Immature natural killer cell (primary cell): Measurements from ENCODE around the gene KDM3A. TPM values are rescaled to one million over a fixed set of nuclear protein-coding genes. Genes with fewer than 3 reads are reported as not detected.

Experiments
- DNase-seq, 3 donors: peaks; one replicate each; pipeline ENCODE4 v3.0.0; 2022; ENCODE audit warnings: mixed read lengths in 1 of 3
- H3K27ac Mint-ChIP-seq, 6 donors: one replicate each; pipeline ENCODE4 v1.8.0; 2020; ENCODE audit warnings: mixed read lengths in 6 of 6, mild to moderate bottlenecking in 5 of 6, inconsistent platforms in 4 of 6, moderate library complexity in 3 of 6
- H3K27me3 Mint-ChIP-seq, 3 donors: one replicate each; pipeline ENCODE4 v1.8.0; 2020 to 2021; ENCODE audit warnings: low read depth in 3 of 3, mild to moderate bottlenecking in 3 of 3, mixed read lengths in 3 of 3, moderate library complexity in 3 of 3, inconsistent platforms in 1 of 3
- H3K36me3 Mint-ChIP-seq, 3 donors: one replicate each; pipeline ENCODE4 v1.8.0; 2020; ENCODE audit warnings: mixed read lengths in 3 of 3, inconsistent platforms in 2 of 3, mild to moderate bottlenecking in 2 of 3
- H3K4me1 Mint-ChIP-seq, 2 donors: one replicate each; pipeline ENCODE4 v1.8.0; 2020; ENCODE audit warnings: inconsistent platforms in 2 of 2, mild to moderate bottlenecking in 2 of 2, mixed read lengths in 2 of 2, moderate library complexity in 1 of 2
- H3K4me3 Mint-ChIP-seq, 5 donors: one replicate each; pipeline ENCODE4 v1.8.0; 2020; ENCODE audit warnings: mild to moderate bottlenecking in 5 of 5, mixed read lengths in 5 of 5, inconsistent platforms in 3 of 5, moderate library complexity in 3 of 5
- H3K9me3 Mint-ChIP-seq, 6 donors: one replicate each; pipeline ENCODE4 v1.8.0; 2020; ENCODE audit warnings: mild to moderate bottlenecking in 6 of 6, mixed read lengths in 6 of 6, inconsistent platforms in 4 of 6, moderate library complexity in 3 of 6
- polyA plus RNA-seq, 3 donors: library from polyadenylated mRNA; unstranded; fragments of 300-500 nt; fragmentation: Illumina TruSeq; gene quantifications; one replicate each; pipeline ENCODE4 v1.2.3, GENCODE V29; 2021

Gene KDM3A
- polyA plus RNA-seq, 3 donors from 2014 or later, result 12.8 to 31.6 (median 13.0) TPM

DNA sequence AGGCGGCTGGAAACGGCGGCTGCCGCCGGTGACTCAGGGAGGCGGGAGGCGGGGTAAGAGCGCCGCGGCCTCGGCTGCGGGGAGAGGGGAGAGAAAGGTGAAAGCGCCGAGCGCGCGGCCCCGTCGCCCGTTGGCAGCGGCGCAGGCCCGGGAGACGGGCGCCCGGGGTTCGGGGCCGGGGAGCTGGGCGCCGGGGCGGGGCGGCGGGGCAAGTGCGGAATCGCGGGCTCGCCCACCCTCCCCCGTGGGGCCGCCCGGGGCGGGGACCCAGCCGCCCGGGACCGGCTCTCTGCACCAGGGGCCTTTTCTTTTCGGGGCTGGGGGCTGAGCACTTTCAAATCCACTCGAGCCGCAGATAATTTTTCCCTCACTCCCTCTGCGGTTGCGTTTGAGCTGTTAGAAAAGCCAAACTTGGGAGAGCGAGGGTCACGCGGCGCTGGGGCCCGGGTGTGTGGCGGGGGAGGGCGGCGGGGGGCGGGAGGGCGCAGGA lies 266 bp downstream of the KDM3A start:
- peaks cover 21 to 29% (median 26%) of the 10 kb centered on the region in 3 donors for H3K27me3 Mint-ChIP-seq
- DNase-seq, result no peak
- H3K4me1 Mint-ChIP-seq, result peaks cover 50 to 54% of the 10 kb centered on the region in 2 donors
- peaks cover 13 to 16% (median 16%) of the 10 kb centered on the region in 3 donors for H3K36me3 Mint-ChIP-seq
- peaks cover 18 to 34% (median 23%) of the 10 kb centered on the region in 6 donors for H3K9me3 Mint-ChIP-seq
- H3K27ac Mint-ChIP-seq, result peak overlapping the region; percentile 97 to 98 (median 98)
- H3K4me3 Mint-ChIP-seq, result peak overlapping the region; percentile 88 to 95 (median 92)

DNA sequence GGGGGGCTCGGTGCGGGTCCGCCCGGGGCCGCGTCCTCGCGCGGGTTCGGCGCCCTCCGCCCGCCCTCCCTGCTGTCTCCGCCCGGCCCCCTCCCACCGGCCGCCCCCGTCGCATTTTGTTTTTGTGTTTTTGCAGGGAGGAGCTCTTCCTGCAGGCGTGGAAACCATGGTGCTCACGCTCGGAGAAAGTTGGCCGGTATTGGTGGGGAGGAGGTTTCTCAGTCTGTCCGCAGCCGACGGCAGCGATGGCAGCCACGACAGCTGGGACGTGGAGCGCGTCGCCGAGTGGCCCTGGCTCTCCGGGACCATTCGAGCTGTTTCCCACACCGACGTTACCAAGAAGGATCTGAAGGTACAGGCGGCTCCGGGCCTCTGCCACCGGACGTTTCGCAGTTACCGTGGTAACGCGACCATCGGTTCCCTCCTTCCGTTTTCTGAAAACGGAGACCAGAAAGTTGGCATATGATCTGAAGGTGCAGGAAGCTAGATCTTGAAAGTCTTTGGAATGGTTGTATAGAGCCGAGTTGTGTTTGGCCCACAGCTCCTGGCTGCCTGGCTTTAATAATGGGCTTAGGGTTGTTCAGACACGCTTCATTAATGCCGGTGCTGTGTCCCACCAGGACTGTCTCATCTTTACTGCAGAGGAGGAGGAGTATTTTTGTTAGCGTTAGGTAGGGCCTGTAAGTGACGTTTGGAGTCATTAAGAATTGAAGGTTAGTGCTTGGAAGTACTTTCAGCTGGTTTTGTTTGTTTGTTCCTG lies 891 bp downstream of the KDM3A start:
- H3K4me3 Mint-ChIP-seq, result peak overlapping the region; percentile 92 to 95 (median 94)
- H3K9me3 Mint-ChIP-seq, result peaks cover 17 to 30% (median 23%) of the 10 kb centered on the region in 6 donors
- H3K27ac Mint-ChIP-seq, result peak overlapping the region; percentile 97 to 99 (median 98)
- DNase-seq, result peak; percentile 73 to 81 (median 80)
- H3K27me3 Mint-ChIP-seq, result peaks cover 21 to 29% (median 25%) of the 10 kb centered on the region in 3 donors
- peaks cover 12 to 16% (median 13%) of the 10 kb centered on the region in 3 donors for H3K36me3 Mint-ChIP-seq
- H3K4me1 Mint-ChIP-seq, result peaks cover 50 to 55% of the 10 kb centered on the region in 2 donors

DNA sequence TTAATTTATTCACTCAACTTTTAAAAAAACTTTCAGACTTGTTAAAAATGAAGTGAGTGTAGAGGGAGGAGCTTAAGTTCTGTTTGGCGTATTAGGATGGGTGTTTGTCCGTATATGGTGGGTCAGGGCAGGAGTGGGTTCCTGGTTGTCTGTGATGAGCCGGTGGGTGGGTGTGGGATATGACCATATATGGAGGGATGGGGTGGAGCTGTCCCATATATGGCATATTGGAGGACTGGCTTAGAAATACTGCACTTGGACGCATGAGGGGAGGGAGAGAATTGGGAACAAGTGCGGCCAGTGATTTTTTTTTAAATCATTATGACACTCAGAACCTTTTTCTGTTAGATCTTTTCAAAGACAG lies 1.5 kb downstream of the KDM3A start:
- Mint-ChIP-seq H3K4me1 (peaks cover 55 to 60% of the 10 kb centered on the region in 2 donors), H3K9me3 (peaks cover 12 to 27% (median 21%) of the 10 kb centered on the region in 6 donors), H3K36me3 (peaks cover 12 to 19% (median 13%) of the 10 kb centered on the region in 3 donors), H3K4me3 (peak overlapping the region; percentile 92 to 95 (median 94)), H3K27ac (peak overlapping the region; percentile 97 to 99 (median 98)), H3K27me3 (peaks cover 21 to 26% (median 25%) of the 10 kb centered on the region in 3 donors)
- peak; percentile 85 to 87 (median 86) for DNase-seq

DNA sequence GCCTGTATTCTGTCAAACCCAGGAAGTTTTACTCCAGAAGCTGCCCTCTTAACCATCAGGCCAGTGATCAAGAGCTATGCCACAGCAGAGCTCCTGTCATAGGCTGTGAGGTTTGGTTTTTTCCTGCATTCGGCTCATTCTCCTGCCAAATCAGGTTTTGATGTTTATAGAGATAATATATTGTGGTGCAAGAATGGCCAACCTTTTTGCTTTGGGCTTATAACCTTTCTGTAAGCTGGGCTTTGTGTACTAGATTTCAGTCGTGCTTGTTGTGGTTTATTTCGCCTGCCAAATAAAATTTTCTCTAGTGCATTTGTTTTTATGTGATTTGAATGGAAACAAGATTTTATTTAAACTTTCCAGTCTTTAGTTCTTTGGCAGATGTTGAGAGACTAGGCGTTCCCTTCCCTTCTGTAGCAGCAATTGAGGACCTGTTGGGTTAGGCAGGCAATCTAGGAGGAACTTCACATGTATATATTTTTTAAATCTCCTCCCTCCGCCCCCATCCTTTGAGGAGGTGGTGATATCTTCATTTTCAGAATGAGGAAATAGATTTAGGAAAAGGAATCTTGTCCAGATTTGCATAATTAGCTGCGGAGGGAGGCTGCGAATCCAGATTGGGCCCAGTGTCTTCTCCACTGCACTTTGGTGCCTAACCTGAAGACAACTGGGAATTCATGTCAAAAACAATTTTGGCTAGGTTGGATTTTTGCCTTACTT lies 2.6 kb downstream of the KDM3A start:
- Mint-ChIP-seq H3K4me1 (peaks cover 66 to 72% of the 10 kb centered on the region in 2 donors), H3K36me3 (peaks cover 12 to 19% (median 13%) of the 10 kb centered on the region in 3 donors), H3K9me3 (peaks cover 12 to 19% (median 17%) of the 10 kb centered on the region in 6 donors), H3K27ac (peak overlapping the region; percentile 24 to 99 (median 98)), H3K27me3 (peaks cover 20 to 26% (median 21%) of the 10 kb centered on the region in 3 donors), H3K4me3 (peak overlapping the region; percentile 15 to 95 (median 92))
- no peak for DNase-seq

DNA sequence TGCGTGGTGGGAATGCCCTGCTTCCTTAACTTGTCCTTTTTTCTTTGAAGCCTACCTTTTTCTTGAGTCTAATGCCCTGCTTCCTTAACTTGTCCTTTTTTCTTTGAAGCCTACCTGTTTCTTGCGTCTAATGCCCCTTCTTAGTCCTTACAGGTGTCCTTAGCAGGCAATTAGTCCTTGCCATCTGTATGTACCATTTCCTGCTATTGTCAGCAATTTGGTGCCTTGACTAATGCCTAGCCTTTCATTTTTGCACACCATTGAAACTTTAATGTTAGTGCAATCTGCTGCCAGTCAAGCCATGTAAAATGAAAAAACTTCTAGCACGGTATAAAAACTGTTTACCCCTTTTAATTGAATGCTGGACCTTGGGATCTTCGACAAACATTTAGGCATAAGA lies 4.3 kb downstream of the KDM3A start:
- H3K4me1 Mint-ChIP-seq, result peaks cover 78 to 84% of the 10 kb centered on the region in 2 donors
- no peak for DNase-seq
- H3K27me3 Mint-ChIP-seq, result peaks cover 13 to 22% (median 20%) of the 10 kb centered on the region in 3 donors
- peak overlapping the region in 2 of 5 donors; percentile 13 to 15 for H3K4me3 Mint-ChIP-seq
- peaks cover 7 to 22% (median 10%) of the 10 kb centered on the region in 3 donors for H3K36me3 Mint-ChIP-seq
- peak overlapping the region in 2 of 6 donors; percentile 59 to 69 for H3K27ac Mint-ChIP-seq
- H3K9me3 Mint-ChIP-seq, result peaks cover 3 to 6% (median 4%) of the 10 kb centered on the region in 6 donors

DNA sequence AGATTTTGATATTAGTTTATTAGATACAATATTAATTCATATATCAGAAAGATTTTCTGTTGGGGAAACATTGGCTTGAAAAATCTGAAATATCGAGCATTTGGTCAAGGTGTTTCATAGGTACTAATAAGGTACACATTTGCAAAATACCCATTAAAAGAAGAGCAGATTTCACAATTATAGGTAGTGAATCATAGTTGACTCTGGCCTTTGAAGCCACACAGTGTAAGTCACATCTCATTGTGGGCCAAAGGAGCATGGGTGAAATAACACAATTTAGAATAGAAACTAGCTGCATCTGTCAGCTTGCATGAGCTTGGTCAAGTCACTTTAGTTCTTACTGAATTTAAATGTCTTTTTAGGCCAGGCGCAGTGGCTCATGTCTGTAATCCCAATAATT lies 4.9 kb downstream of the KDM3A start:
- no peak overlapping the region for H3K27ac Mint-ChIP-seq
- H3K27me3 Mint-ChIP-seq, result peaks cover 6 to 15% (median 13%) of the 10 kb centered on the region in 3 donors
- peaks cover 73 to 84% of the 10 kb centered on the region in 2 donors for H3K4me1 Mint-ChIP-seq
- no peak for DNase-seq
- H3K9me3 Mint-ChIP-seq, result no peaks in the 10 kb centered on the region
- no peak overlapping the region for H3K4me3 Mint-ChIP-seq
- peaks cover 5 to 21% (median 13%) of the 10 kb centered on the region in 3 donors for H3K36me3 Mint-ChIP-seq

DNA sequence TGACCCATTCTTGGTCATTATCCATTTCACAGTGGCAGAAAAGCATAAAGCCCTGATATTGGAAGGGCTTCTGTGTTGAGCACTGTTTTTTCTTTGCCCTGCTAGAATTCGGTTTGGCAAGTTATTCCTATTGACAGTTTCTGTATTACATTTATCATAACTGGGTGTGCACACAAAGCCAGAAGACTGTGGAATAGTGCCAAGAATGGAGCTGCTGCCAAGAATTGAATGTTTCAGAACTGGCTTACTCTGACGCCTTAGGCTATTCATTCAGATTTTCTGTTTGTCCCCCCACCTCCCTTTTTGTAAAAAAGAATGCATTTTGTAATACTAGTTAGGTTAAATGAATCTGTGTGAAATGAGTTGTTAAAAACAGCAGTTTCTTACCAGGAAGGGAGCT lies 12.7 kb downstream of the KDM3A start:
- Mint-ChIP-seq H3K4me3 (no peak overlapping the region), H3K27ac (peak overlapping the region in 2 of 6 donors; percentile 18 to 25), H3K36me3 (peaks cover 22 to 48% (median 47%) of the 10 kb centered on the region in 3 donors), H3K27me3 (peaks cover 0 to 4% (median 0%) of the 10 kb centered on the region in 3 donors), H3K4me1 (peaks cover 17 to 48% of the 10 kb centered on the region in 2 donors), H3K9me3 (no peaks in the 10 kb centered on the region)
- no peak for DNase-seq

DNA sequence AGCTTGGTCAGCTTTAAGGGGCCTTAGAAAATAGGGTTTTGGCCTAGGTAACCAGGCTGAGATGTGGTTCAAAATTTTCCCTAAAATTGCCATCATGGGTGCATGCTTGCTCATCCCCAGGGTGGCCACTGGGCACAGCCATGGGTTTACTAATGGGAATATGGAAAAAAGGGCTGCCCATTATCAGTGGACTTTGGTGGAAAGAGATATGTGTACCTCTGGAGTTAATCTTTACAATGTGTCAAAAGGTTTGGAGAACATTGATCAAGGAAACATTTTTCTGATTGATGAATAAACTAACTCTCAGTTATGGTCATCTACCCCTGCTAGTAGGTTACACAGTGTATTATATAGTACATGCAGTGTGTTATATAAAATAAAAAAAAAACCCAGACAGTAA lies 13.1 kb downstream of the KDM3A start:
- Mint-ChIP-seq H3K4me3 (no peak overlapping the region), H3K36me3 (peaks cover 26 to 51% (median 50%) of the 10 kb centered on the region in 3 donors), H3K27ac (peak overlapping the region in 2 of 6 donors; percentile 18 to 25), H3K9me3 (no peaks in the 10 kb centered on the region), H3K4me1 (peaks cover 15 to 48% of the 10 kb centered on the region in 2 donors), H3K27me3 (peaks cover 0 to 4% (median 0%) of the 10 kb centered on the region in 3 donors)
- DNase-seq, result no peak

DNA sequence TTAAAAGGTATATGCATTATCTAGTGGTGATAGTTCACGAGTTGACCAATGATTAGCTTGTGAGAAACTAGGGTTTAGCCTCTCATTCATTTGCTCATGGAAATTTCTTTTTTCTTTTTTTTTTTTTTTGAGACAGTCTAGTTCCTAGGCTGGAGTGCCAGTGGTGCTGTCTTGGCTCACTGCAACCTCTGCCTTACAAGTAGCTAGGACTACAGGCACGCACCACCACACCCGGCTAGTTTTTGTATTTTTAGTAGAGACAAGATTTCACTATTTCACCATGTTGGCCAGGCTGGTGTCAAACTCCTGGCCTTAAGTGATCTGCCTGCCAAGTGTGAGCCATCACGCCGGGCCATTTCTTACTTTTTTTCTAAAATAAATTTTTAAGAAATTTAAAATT lies 14.0 kb downstream of the KDM3A start:
- Mint-ChIP-seq H3K36me3 (peaks cover 33 to 54% (median 54%) of the 10 kb centered on the region in 3 donors), H3K4me3 (no peak overlapping the region), H3K9me3 (no peaks in the 10 kb centered on the region), H3K4me1 (peaks cover 6 to 43% of the 10 kb centered on the region in 2 donors), H3K27ac (no peak overlapping the region), H3K27me3 (peaks cover 0 to 4% (median 0%) of the 10 kb centered on the region in 3 donors)
- no peak for DNase-seq

DNA sequence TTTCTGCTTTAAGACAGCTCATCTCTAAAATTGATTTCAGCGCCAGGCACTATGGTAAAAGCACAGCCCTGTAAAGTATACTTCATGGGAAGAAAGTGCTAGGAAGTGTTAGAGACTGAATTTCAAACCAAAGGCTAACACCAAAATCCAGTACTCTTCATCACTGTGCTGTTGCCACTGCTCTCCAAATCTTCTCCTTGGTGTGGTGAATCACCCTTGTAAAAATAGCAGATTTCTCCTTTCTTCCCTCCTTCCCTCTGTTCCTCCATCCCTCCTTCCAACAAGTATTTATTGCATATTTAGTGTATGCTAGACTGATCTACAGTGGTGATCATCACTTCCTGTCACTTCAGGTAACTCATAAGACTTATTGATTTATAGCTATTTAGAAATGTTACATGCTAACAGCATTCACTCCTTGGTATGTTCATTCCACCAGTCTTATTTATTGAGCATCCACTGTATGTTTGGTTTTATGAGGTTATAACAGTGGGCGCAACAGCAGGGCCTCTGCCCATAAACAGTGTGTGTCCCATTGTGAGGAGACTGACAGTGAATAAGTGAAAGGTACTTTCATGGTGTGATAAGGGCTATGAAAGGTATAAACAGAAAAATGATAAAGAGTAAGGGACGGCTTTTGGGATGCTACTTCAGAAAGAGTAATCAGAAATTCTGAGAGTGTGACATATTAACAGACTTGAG lies 20.0 kb downstream of the KDM3A start:
- no peaks in the 10 kb centered on the region for H3K9me3 Mint-ChIP-seq
- H3K27ac Mint-ChIP-seq, result peak overlapping the region in 1 of 6 donors; percentile 0
- H3K4me3 Mint-ChIP-seq, result no peak overlapping the region
- DNase-seq, result no peak
- H3K27me3 Mint-ChIP-seq, result peaks cover 0 to 4% (median 2%) of the 10 kb centered on the region in 3 donors
- peaks cover 46 to 71% (median 48%) of the 10 kb centered on the region in 3 donors for H3K36me3 Mint-ChIP-seq
- H3K4me1 Mint-ChIP-seq, result peaks cover 7 to 34% of the 10 kb centered on the region in 2 donors

DNA sequence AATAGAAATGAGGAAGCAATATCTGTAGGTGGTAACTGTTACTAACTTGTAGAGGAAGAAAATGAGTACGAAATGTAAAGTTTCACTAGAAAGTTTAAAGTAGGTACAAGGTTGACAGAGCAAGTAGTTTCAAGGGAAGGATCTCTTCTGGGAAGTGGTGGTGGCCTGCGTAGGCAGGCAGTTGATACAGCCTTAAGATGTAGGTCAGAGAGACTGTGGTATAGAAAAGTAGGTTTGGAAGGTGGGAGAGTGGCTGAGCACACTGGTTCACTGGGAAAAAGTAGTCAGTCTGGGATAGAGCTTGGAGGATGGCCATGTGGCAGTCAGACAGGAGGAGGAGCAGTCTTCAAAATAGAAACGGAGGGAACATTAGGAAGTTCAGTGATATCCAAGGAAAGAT lies 23.5 kb downstream of the KDM3A start:
- Mint-ChIP-seq H3K4me1 (peaks cover 26 to 45% of the 10 kb centered on the region in 2 donors), H3K36me3 (peaks cover 28 to 74% (median 42%) of the 10 kb centered on the region in 3 donors), H3K27me3 (peaks cover 0 to 2% (median 0%) of the 10 kb centered on the region in 3 donors), H3K27ac (peak overlapping the region in 2 of 6 donors; percentile 17), H3K9me3 (no peaks in the 10 kb centered on the region), H3K4me3 (no peak overlapping the region)
- DNase-seq, result no peak

DNA sequence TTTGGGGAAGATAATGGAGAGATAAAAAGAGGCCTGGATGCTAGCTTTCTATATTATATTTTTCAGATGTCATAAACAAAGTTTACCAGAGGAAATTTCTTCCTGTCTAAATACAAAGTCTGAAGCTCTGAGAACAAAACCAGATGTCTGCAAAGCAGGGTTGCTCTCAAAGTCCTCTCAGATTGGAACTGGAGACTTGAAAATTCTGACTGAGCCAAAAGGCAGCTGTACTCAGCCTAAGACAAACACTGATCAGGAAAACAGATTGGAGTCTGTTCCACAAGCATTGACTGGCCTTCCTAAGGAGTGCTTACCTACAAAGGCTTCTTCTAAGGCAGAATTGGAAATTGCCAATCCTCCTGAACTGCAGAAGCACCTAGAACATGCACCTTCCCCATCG lies 25.1 kb downstream of the KDM3A start:
- H3K27ac Mint-ChIP-seq, result no peak overlapping the region
- H3K36me3 Mint-ChIP-seq, result peaks cover 18 to 65% (median 34%) of the 10 kb centered on the region in 3 donors
- no peak for DNase-seq
- H3K9me3 Mint-ChIP-seq, result no peaks in the 10 kb centered on the region
- H3K27me3 Mint-ChIP-seq, result peaks cover 0 to 2% (median 0%) of the 10 kb centered on the region in 3 donors
- no peak overlapping the region for H3K4me3 Mint-ChIP-seq
- H3K4me1 Mint-ChIP-seq, result peaks cover 25 to 49% of the 10 kb centered on the region in 2 donors
